GM18867 (cell line): ENCODE results near the gene DLX2.

Source experiments
- ATAC-seq: cut with Tn5 transposase; IDR thresholded peaks from one replicate; pipeline ENCODE4 v1.9.1; 2021; ENCODE audit warnings: mild to moderate bottlenecking, moderate library complexity; ENCODE audit not compliant: unreplicated experiment

Gene DLX2

GRCh38 chr2:172094294-172095145, 8.2 kb downstream of the DLX2 start:
- ATAC-seq: no peak

GRCh38 chr2:172093416-172094293, 9.0 kb downstream of the DLX2 start:
- ATAC-seq: no peak

GRCh38 chr2:172092716-172093415, 9.8 kb downstream of the DLX2 start:
- ATAC-seq: no peak

- ATAC-seq: no peak
These were observed 10.7 kb downstream of the DLX2 start for GRCh38 chr2:172091761-172092566.

GRCh38 chr2:172091000-172091641, 11.6 kb downstream of the DLX2 start:
- ATAC-seq: no peak

- no peak for ATAC-seq
These were observed 12.4 kb downstream of the DLX2 start for GRCh38 chr2:172090044-172090961.

- ATAC-seq: no peak
These were observed 13.1 kb downstream of the DLX2 start for GRCh38 chr2:172089633-172090032.

GRCh38 chr2:172089005-172089504, 13.6 kb downstream of the DLX2 start:
- ATAC-seq: no peak

- ATAC-seq: no peak
These were observed 14.3 kb downstream of the DLX2 start for GRCh38 chr2:172088245-172089004.

GRCh38 chr2:172087780-172088244, 14.9 kb downstream of the DLX2 start:
- ATAC-seq: no peak

GRCh38 chr2:172087207-172087779, 15.4 kb downstream of the DLX2 start:
- ATAC-seq: no peak

GRCh38 chr2:172086241-172087206, 16.2 kb downstream of the DLX2 start:
- peak; percentile 32 for ATAC-seq

- peak; percentile 11 for ATAC-seq
These were observed 17.1 kb downstream of the DLX2 start, which contains the start of gene DLX1 for GRCh38 chr2:172085460-172086159. DLX1 (plus strand) TSS chr2:172085507; CDS start chr2:172085678, 171 bp downstream.

GRCh38 chr2:172084645-172085459, 17.8 kb downstream of the DLX2 start:
- peak; percentile 92 for ATAC-seq

GRCh38 chr2:172084395-172084644, 18.4 kb downstream of the DLX2 start:
- ATAC-seq: no peak
